Upper lobe of right lung (tissue), 1 donor: ENCODE measurements around the gene GOLGA1. TPM values are rescaled to one million over a fixed set of nuclear protein-coding genes. Genes with fewer than 3 reads are reported as not detected.
A peak's percentile ranks its signal among the peaks of the same experiment; 100 is the strongest.

Source experiments
- ATAC-seq: fragments of 200-7000 bp; cut with Tn5 transposase; one replicate; pipeline ENCODE4 v1.9.1; 2020; ENCODE audit warnings: mild to moderate bottlenecking, moderate library complexity
- DNase-seq: peaks from one replicate; pipeline ENCODE4 v3.0.0-alpha.2; 2020
- H3K27ac ChIP-seq: fragments of 200-600 bp; one replicate; pipeline ENCODE4 v1.8.0; 2022
- H3K27me3 ChIP-seq: fragments of 200-600 bp; one replicate; pipeline ENCODE4 v1.8.0; 2022; ENCODE audit warnings: mild to moderate bottlenecking
- H3K36me3 ChIP-seq: fragments of 200-600 bp; one replicate; pipeline ENCODE4 v1.8.0; 2022
- H3K4me1 ChIP-seq: fragments of 200-600 bp; one replicate; pipeline ENCODE4 v1.8.0; 2022
- H3K4me3 ChIP-seq: fragments of 200-600 bp; one replicate; pipeline ENCODE4 v1.8.0; 2022; ENCODE audit warnings: mild to moderate bottlenecking
- H3K9me3 ChIP-seq: fragments of 200-600 bp; one replicate; pipeline ENCODE4 v1.8.0; 2022
- CTCF ChIP-seq: fragments of 200-600 bp; IDR thresholded peaks from one replicate; pipeline ENCODE4 v1.8.0; 2022; ENCODE audit warnings: antibody characterized with exemption
- intact Hi-C: fragments of 100-400 bp; cut with DNase I; formaldehyde crosslinking; loops from one replicate; pipeline ENCODE4 v1.11.0; 2022
- total RNA-seq: library from RNA; stranded (reverse); fragmentation: NEBNext Ultra II Directional; extraction: Animal tissue kit (Norgen Biotek cat#: 25700); gene quantifications from one replicate; pipeline ENCODE4 v1.2.1, GENCODE V29; 2021
- donor health status: DM: no; HTN: yes; CAD: no; lungs with severe emphysema.

GOLGA1 gene
- total RNA-seq, 1 donor from 2014 or later = 17.9 TPM

GRCh38 chr9:124947727-124948391 lies 7.0 kb upstream of the GOLGA1 start:
- H3K27me3 ChIP-seq = no peaks in the 10 kb centered on the region
- no peak for ATAC-seq
- no peak overlapping the region for H3K4me3 ChIP-seq
- intact Hi-C loops = no loop called here
- H3K4me1 ChIP-seq = no peaks in the 10 kb centered on the region
- TF ChIP-seq CTCF = no peak
- H3K27ac ChIP-seq = no peak overlapping the region
- no peak for DNase-seq
- H3K36me3 ChIP-seq = no peaks in the 10 kb centered on the region
- no peaks in the 10 kb centered on the region for H3K9me3 ChIP-seq

- intact Hi-C loops = no loop called here
- H3K36me3 ChIP-seq = no peaks in the 10 kb centered on the region
- no peaks in the 10 kb centered on the region for H3K9me3 ChIP-seq
- H3K4me3 ChIP-seq = no peak overlapping the region
- TF ChIP-seq CTCF = no peak
- DNase-seq (no peak), ATAC-seq (no peak)
- no peak overlapping the region for H3K27ac ChIP-seq
- peaks cover 9% of the 10 kb centered on the region for H3K4me1 ChIP-seq
- no peaks in the 10 kb centered on the region for H3K27me3 ChIP-seq
Measured at GRCh38 chr9:124946167-124946566, 5.3 kb upstream of the GOLGA1 start.

GRCh38 chr9:124941679-124942561 lies 1.0 kb upstream of the GOLGA1 start:
- intact Hi-C loops = no loop called here
- no peak for TF ChIP-seq CTCF
- no peaks in the 10 kb centered on the region for H3K9me3 ChIP-seq
- H3K27ac ChIP-seq = peak overlapping the region; percentile 97
- peaks cover 17% of the 10 kb centered on the region for H3K36me3 ChIP-seq
- peak; percentile 79 for DNase-seq
- peaks cover 15% of the 10 kb centered on the region for H3K4me1 ChIP-seq
- no peaks in the 10 kb centered on the region for H3K27me3 ChIP-seq
- peak; percentile 19 for ATAC-seq
- H3K4me3 ChIP-seq = peak overlapping the region; percentile 90

GRCh38 chr9:124940521-124940893 lies 376 bp downstream of the GOLGA1 start:
- no peak for TF ChIP-seq CTCF
- DNase-seq (no peak), ATAC-seq (no peak)
- H3K27me3 ChIP-seq = no peaks in the 10 kb centered on the region
- peak overlapping the region; percentile 90 for H3K4me3 ChIP-seq
- H3K27ac ChIP-seq = peak overlapping the region; percentile 97
- H3K9me3 ChIP-seq = no peaks in the 10 kb centered on the region
- H3K4me1 ChIP-seq = peaks cover 15% of the 10 kb centered on the region
- intact Hi-C loops = no loop called here
- peaks cover 31% of the 10 kb centered on the region for H3K36me3 ChIP-seq

GRCh38 chr9:124939944-124940343 lies 939 bp downstream of the GOLGA1 start:
- no peaks in the 10 kb centered on the region for H3K27me3 ChIP-seq
- H3K27ac ChIP-seq = peak overlapping the region; percentile 97
- peaks cover 15% of the 10 kb centered on the region for H3K4me1 ChIP-seq
- peak overlapping the region; percentile 90 for H3K4me3 ChIP-seq
- no peak for DNase-seq
- ATAC-seq = no peak
- H3K9me3 ChIP-seq = no peaks in the 10 kb centered on the region
- no peak for TF ChIP-seq CTCF
- H3K36me3 ChIP-seq = peaks cover 36% of the 10 kb centered on the region
- intact Hi-C loops = no loop called here
